GM18951 (cell line): ENCODE results near the gene CACNA1C.
"Not testable (repeated sequence)": the region's sequence is repeated elsewhere in the genome, so short reads cannot be mapped to it uniquely, and the experiment has no call there.

ENCODE experiments used
- POLR2A ChIP-seq: IDR thresholded peaks from 4 replicates; pipeline ENCODE4 v1.6.1; 2011; ENCODE audit warnings: mild to moderate bottlenecking; ENCODE audit not compliant: insufficient read length, insufficient read depth; ENCODE audit errors: extremely low read depth
- in situ Hi-C: fragments of 300-500 bp; cut with MboI; formaldehyde crosslinking; loops from one replicate; pipeline ENCODE4 v1.12.0; 2022; ENCODE audit warnings: low sequenced_read_pairs, mixed read lengths, inconsistent platforms; ENCODE audit not compliant: unreplicated experiment

Gene CACNA1C

GRCh38 chr12:2115101-2115845 is 62.5 kb downstream of the CACNA1C start:
- in situ Hi-C loops, result no loop called here
- no peak for TF ChIP-seq POLR2A

GRCh38 chr12:2117541-2117940 is 64.8 kb downstream of the CACNA1C start:
- in situ Hi-C loops, result no loop called here
- TF ChIP-seq POLR2A, result no peak

- in situ Hi-C loops, result no loop called here
- TF ChIP-seq POLR2A, result no peak
These were observed 65.3 kb downstream of the CACNA1C start for GRCh38 chr12:2118061-2118460.

- no peak for TF ChIP-seq POLR2A
- in situ Hi-C loops, result no loop called here
These were observed 65.9 kb downstream of the CACNA1C start for GRCh38 chr12:2118481-2119255.

- in situ Hi-C loops, result no loop called here
- TF ChIP-seq POLR2A, result no peak
These were observed 66.5 kb downstream of the CACNA1C start for GRCh38 chr12:2119266-2119665.

GRCh38 chr12:2120982-2121758 is 68.4 kb downstream of the CACNA1C start:
- TF ChIP-seq POLR2A, result no peak
- in situ Hi-C loops, result no loop called here

GRCh38 chr12:2124466-2125023 is 71.8 kb downstream of the CACNA1C start:
- in situ Hi-C loops, result no loop called here
- no peak for TF ChIP-seq POLR2A

GRCh38 chr12:2125651-2126522 is 73.1 kb downstream of the CACNA1C start:
- no peak for TF ChIP-seq POLR2A
- in situ Hi-C loops, result no loop called here

- no peak for TF ChIP-seq POLR2A
- in situ Hi-C loops, result no loop called here
These were observed 74.1 kb downstream of the CACNA1C start for GRCh38 chr12:2126676-2127406.

- in situ Hi-C loops, result no loop called here
- no peak for TF ChIP-seq POLR2A
These were observed 76.3 kb downstream of the CACNA1C start for GRCh38 chr12:2129076-2129475.

GRCh38 chr12:2135661-2136418 is 83.1 kb downstream of the CACNA1C start:
- in situ Hi-C loops, result not testable (repeated sequence)
